HuH-7 (cell line): ENCODE measurements around the gene ZBTB20.

Source experiments
- DNase-seq: peaks from one replicate; pipeline ENCODE4 v3.0.0; 2011; ENCODE audit warnings: low spot score

Gene ZBTB20

DNA sequence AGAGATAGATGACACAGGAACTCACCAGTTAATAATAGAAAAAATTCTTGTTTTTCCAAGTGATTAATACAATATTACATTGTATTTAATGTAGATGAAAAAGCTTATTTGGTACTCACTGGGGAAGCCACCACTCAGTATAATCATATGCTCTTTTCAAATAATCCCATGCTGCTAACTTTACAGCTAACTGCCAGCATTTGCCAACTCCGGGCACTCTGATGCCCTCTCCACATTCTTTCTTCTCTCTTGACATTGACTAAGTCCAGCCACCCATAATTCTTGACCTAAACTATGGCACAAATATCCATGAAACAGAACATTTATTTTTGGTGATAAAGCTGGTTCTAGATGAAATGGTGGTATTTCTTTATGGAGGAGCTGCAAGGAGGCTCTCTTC is 384.9 kb downstream of the ZBTB20 start:
- no peak for DNase-seq

DNA sequence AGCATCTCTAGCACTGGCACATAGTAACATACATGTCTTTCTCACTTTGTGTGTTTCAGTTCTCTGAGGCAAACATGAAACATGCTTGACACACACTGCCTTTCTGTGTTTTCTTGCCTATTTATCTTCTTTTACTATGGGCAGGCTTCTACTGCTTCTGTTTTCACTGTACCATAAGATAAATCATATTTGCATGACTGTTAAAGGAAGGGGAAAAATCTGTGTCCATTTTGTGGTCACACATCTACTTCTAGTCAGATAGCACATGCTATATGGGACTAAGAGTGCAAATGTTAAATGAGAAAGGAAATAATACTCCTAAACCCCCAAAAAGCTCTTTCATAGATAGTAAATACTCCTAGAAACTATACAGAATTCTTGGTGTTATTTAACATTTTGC is 386.4 kb downstream of the ZBTB20 start:
- no peak for DNase-seq

DNA sequence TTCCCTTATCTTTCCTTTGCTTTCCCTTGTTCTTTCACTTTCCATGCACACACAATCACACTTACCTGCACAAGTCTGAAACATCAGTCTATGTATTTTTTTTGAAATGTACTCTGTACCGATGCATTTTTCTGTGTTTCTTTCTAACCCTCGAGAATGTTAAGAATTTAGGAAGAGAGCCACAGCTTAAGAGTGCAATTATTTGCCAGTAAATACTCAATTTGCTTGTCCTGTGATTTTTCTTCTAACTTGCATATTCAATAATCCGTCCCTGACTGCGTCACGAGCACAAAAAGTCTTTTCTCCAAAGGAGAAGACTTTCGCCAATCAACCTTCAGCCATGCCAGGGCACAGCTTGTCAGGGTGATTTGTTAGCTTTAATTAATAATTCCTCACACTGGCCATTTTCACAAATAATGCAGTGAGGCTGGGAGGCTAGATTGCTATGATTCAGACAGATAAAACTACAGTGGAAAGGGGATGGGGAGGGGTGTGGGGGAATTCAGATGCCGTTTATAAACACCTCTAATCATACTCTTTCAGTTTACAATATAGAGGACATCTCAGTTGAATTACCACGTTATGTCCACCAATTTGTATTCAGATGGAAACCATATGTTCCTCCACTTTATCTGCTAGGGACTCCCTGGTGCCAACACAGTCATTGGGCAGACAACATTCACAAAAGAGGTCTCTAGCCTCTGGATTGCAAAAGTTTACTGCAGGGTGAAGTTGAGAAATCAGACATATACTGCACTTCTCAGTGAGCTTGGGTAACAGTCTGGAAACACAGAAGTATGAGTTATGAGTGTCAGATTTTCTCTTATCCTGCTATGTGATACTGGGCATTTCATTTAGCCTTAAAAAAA is 388.0 kb downstream of the ZBTB20 start:
- DNase-seq, result peak; percentile 39

DNA sequence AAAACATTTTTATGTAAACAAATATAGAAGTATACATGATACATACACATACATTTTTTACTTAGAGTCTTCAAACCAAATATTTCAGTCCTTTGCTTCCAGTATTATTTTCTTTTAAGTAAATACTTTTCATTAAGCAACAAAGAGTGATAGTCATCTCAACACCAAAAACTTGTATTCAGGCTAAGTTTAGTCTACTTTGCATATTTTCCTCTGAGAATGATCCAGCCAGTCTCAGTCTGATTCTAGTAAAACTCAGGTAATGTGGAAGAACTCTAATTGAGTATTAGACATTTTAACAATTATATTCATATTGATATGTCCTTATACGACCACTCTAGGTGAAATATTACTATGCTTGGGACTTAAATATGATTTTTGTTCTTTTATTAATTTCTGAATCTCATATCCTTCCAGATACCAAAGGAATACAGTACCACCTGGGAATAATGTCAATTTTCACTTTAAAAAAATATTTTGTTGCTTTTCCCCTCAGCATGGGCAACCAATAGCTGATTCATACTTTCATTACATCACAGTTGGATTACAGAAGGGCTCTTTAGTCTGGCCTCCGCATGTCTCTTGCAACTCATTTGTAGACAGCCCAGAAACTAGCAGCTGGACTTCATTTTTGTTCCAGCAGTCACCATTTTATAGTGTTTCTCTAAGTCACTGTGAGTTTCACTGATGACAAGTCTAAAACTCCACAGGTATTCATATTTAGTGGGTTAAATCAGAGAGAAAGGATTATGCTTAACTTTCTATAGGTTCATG is 390.4 kb downstream of the ZBTB20 start:
- no peak for DNase-seq

DNA sequence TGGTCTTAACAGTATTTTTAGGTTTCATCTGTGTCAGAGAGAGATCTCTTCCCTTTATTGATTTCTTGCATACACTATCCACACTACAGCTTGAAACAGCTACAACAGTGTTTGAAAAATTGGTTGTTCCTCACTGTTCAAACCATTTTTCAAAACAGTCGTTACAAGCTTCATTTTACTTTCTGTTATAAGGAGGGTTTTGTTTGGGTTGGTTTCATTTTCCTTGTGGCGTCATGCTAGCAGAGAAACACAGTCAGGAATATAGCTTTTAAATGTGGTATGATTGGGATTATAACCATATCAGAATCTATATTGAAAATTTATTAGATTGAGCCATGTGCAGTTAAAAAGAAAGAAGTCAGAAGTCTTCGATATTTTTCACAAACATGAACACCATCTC is 400.6 kb downstream of the ZBTB20 start:
- no peak for DNase-seq

DNA sequence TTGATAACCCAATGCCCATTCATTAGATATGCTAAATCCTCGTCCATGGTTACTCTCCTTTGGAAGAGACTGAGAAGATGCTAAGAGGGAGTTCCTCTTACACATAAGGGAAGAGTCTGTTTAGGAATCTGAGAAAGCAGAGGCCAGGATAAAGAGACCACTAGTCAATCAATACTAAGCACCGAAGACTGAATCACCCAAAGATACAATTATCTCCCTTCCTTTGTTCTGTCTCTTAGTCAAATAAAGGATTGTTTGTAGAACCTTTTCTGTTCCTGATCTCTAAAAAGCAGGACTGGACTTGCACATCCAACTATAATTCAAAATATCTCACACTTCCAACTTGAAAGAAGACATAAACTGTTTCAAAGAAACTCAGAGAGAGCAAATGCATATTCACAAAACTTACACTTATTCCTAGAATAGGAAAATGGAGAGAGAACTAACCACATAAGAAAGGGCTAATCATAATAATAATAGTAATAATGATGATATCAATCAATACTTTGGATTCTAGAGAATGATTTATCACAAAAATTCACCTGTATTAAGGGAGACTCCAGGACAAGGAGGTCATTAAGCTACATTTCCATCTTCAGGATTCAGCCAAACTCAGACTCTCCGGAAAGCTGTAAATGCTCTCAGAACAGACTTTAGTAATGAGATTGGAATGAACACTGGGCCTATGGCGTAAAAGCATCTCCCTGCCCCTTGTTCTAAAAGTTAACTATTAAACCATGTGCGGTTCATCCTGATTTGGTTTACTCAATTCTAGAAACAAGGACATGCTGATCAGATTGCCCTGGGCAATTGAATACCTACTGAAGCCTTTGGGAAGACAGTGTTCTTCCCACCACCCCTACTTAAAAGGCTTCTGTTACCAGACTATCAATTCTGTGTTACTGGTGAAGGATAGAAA is 401.5 kb downstream of the ZBTB20 start:
- peak; percentile 52 for DNase-seq

DNA sequence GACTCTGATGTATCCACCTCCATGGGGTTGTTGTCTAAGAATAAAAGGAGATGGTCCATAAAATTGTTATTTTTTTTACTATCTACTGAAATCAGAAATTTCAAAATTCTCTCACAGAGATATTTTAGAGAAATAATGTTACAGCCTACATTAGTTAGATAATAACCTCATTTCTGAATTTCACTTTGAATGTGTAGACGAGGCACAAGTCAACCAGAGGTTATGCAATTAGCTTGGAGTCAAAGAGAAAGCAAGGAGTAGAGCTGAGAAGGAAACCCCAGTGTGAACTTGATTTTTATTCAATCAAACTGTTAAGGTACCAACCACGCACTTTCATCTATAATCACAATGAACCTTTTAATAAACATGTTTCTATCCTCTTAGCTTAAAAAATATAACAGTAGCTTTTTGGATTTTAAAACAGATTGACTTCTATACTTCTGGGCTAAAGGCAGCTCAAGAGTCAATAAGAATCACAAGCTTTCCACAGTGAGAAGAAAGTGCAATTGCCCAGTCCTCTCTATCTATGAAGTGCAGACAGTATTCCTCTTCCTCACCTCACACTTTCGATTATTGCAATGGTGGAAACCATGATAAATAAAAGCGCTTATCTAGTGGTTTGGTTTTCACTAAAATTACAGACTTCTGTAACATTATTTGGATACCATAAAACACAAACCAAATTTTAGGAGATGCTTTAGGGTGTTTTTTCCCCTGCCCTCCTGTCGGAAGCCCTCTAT is 403.2 kb downstream of the ZBTB20 start:
- no peak for DNase-seq

DNA sequence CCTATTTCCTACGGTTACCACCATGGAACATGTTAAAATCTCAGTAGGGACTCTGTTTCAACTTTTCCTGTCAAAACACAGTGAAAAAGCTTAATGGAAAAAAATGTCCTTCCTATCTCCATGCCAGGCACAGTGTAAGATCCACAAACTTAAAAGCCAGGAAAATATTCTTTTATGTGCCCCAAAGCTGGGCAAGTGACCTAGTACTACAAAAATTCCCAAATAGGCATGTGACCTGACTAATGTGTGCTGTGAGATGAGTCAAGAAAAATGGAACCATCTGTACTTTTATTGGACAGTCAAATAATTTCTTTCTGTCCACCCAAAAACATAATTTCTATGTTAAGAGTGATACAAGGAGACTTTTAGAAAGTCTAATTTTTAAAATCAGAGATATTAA is 406.0 kb downstream of the ZBTB20 start:
- DNase-seq, result no peak

DNA sequence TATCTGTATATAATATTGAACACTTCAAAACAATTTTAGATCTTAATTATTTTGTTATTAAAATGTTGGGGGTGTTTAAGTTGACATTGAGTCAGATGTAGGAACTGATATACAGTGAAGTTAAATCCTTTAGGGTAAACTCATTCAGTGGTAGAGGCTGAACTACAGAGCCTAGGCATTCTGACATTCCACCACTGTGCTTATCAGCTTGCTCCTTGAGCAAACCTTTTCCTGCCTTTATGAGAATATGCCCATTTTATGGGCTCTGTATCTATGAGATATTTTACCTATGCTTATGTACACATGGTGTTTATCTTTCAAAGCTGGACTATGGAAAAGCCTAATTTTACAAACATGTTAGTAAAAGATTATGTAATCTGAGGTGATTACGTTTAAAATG is 407.5 kb downstream of the ZBTB20 start:
- peak; percentile 36 for DNase-seq

DNA sequence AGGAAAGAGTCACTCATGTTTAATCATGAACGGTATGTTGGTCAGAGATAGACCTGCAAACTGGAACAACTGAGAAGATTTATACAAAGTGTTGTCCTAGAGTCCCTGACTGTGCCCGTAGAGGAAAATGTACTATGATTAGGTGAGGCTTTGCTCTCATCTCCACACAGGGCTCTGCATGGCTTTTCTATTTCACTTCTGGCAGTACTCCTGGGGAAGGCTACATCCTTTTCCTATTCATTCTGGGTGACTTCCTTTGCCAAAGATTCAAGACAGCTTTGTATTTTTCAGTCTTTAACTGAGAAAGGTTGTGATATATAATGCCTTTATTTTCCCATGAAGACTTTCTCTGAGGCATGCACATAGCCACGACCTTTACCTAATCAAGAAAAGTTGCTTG is 414.7 kb downstream of the ZBTB20 start:
- no peak for DNase-seq

DNA sequence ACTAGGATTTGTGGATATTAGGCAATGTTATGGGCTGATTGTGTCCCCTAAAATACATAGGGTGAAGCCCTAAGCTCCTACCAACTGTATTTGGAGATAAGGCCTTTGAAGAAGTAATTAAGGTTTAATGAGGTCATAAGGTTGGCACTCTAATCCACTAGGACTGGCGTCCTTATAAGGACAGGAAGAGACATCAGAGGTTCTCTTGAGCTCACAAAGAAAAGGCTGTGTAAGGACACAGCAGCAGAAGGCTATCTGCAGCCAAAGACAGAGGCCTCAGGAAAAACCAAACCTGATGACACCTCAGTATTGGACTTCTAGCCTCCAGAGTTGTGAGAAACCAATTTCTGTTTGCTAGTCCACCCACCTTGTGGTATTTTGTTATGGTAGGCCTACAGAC is 416.7 kb downstream of the ZBTB20 start:
- DNase-seq, result no peak

DNA sequence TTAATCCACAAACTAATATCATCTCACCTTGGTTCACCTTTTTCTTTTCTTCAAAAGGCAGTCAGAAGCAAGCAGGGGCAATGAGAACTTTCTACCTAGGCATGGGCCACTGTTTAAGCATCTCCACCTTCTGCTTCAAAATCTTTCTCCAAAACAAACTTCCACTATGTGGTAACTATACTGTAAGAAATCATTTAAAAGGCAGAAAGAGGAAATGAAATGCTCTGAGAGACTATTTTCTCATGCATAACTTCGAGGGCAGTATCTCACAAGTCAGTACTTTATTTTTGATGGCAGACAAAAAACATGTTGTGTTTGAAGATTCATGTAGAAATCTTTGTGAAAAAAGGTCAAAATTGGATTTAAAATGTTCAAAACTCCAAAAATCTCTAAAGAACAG is 419.7 kb downstream of the ZBTB20 start:
- DNase-seq, result no peak

DNA sequence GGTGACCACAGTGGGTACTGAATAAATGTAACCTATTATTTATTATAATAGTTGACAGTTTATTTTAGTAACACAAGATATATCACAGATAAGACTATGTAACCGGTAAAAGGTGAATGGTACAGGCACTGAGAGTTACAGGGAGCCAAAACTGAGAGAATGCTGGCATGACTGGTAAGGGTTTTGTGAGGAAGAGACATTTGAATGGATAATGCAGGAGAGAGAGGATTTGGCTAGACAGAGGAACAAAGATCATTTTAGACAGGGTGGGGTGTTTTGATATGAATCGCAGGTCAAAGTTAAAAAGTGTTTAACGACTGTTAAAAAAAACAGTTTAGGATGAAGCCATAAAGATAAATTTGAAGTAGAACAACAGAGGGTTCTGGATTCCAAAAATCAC is 421.1 kb downstream of the ZBTB20 start:
- DNase-seq, result no peak

DNA sequence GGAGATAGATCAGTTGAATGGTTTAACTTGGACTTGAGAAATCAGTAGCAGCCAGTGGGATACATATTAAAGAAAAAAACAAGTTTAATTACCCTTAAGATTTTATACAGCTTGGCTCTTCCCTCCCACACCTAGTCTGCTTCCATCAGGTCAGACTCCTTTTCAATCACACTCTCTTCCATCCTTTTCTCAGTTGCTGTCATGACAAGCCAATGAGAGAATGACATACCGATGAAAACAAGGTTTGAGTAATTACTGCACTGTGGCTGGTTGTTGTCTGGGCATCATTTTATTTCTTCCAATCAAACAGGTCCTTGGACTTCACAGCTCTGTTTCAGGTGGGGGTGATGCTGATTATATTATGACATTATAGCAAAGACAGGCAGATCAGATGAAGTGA is 424.6 kb downstream of the ZBTB20 start:
- DNase-seq, result no peak

DNA sequence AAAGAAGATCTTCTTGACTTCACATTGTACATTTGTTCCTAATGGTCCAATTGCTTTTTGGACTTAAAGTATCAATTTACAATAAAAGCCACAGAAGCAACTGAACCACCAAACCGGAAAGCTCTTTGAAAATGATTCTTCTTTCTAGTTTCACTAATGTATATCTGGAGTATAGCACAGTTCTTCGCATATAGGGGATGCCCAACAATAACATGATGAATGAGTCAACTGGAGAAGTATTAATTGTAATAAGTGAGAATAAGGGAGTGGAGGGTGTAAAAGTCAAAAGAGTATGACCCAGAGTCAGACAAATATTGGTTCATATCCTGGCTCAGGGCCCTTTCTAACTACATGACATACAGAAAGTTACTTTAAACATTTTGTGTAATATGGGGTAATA is 425.2 kb downstream of the ZBTB20 start:
- DNase-seq, result no peak

DNA sequence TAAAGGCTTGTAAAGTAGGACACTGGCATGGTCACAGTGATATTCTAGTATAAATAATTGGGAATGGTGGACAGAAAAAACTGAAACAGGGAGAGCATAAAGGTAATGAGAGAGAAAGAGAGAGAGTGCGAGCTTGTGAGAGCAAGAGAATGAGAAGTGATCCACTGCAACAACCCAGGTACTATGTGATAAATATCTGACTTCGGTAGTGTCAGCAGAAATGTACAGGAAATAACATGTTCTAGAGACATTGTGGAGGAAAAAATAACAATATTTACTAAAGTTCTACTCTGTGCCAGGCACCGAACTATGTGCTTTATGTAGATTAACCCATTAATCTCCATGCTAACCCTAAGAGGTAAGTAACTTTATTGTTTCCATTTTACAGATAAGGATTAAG is 425.9 kb downstream of the ZBTB20 start:
- no peak for DNase-seq

DNA sequence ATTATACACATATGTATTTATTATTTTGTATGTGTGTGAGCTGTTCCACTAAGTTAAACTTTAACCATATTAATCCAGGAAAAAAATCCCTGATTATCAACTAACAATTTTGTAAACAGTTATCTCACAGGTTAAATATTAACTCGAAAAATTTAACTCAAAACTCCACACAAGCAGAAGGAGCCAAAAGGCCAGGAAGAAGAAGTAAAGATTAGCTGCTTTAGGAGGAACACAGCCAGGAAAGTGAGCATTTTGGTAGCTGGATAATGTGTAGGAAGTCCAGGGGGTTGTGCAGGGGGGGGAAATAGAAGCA is 428.2 kb downstream of the ZBTB20 start:
- DNase-seq, result no peak

DNA sequence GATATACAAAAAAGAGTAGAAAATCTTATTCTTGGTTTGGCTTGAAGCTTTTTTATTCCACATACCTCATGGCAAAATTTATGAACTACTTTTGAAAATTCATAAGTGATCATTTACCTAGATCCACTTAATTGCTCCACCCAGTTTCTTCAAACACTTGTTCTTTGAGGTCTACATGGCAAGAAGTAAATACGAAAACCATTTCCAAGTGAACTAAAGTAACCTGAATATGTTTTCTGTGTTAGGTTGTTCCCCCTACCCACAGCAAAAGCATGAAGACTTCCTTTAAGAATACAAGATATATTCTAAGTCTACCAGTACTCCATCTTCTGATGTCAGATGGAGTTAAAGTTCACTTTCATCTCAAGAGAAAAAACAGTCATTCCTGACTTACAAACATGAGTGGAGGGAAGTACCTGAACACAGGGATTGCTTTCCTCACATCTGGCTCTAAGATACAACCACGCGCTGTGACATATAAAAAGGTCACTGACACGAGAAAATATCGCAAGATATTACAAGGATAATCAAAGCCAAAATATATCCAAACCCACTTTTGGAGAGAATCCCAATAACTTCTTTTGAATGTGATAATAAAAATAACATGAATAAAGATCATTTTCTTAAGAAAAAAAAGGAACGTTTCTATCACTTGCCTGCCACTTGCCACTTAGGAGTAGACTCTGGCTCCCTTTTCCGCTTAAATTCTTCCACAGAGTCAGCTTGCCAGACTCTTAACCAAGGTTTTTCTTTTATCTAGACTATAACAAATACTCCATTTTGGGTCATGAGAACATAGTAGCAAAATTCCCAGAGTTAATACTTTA is 428.8 kb downstream of the ZBTB20 start:
- DNase-seq, result no peak

DNA sequence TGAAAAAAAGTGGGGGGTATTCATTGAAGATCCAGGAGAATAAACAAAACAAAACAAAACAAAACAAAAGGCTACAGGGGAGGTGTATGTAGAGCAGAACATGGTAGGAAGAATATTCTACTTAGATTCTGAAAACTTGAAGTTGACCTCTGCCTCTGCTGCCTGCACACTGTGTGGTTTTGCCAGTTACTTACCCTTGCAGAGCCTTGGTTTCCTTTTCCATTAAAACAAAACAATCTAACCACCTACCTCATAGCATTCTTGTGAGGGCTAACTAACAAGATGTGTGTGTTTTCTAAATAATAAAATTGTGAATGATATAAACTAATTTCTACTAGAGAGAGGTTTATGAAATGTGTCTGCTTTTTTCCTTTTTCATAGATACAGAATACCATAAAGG is 430.2 kb downstream of the ZBTB20 start:
- DNase-seq, result no peak

DNA sequence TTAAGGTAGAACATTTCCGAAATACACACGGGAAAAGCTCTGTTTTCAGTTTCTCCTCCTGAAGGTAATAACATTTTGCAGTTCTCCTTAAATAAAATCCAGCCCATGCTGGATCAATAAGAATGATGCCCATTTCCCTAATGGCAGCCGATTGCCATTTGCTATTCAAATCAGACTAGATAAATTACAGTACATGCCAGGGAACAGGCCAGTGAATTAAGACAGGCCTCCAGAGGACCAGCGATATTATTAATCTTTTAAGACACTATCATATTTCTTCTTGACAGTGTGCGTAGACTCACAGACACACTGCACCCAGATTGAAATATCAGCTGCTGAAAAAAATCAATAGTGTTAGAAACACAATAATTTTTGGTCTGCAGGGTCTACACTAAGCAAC is 431.0 kb downstream of the ZBTB20 start:
- DNase-seq, result no peak

DNA sequence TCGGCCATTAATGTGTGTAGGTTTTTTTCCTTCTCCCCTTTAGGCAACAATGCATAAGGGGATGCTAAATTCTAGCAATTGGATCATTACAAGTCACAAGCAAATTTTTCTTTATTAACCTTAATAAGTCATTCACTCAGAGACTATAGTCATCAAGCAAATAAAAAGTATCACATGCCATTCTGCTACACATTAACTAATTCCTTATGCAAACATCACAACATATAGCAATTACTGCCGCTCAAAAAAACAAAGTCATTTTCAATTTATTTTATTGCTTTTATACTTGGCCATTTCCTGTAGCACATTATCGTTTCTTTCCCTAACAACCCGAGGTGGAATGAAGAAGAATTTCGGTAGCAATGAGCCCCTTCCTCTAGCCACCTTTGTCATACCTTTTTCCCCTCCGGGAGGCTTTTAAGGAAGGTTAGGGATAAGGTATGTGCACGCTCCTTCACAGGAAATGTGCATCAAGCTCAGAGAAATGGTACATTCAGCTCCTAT is 432.1 kb downstream of the ZBTB20 start:
- no peak for DNase-seq
